Activated CD4-positive, alpha-beta memory T cell treated with anti-CD3 and anti-CD28 coated beads, Interleukin-2, amount 10 ng/mL, durations not matched to agents 7 days and 5 days (primary cell): ENCODE results near the gene FXN. TPM values are rescaled to one million over a fixed set of nuclear protein-coding genes. Genes with fewer than 3 reads are reported as not detected.
"Not testable (repeated sequence)": the region's sequence is repeated elsewhere in the genome, so short reads cannot be mapped to it uniquely, and the experiment has no call there.

Experiments
- CTCF ChIA-PET: fragments of 350-600 bp; sonication (Branson Sonifier 250); formaldehyde crosslinking; loops from one replicate; lab custom pipeline; 2021; ENCODE audit warnings: antibody characterized with exemption, inconsistent platforms; lab: Charles Lee
- POLR2A ChIA-PET: fragments of 350-600 bp; sonication (Branson Sonifier 250); formaldehyde crosslinking; loops from one replicate; lab custom pipeline; 2021; ENCODE audit warnings: antibody characterized with exemption; lab: Charles Lee
- DNase-seq: peaks from one replicate; pipeline ENCODE4 v3.0.0-alpha.2; 2020
- H3K27ac Mint-ChIP-seq: one replicate; pipeline ENCODE4 v1.8.0; 2021; ENCODE audit warnings: mild to moderate bottlenecking, mixed read lengths
- H3K27me3 Mint-ChIP-seq: one replicate; pipeline ENCODE4 v1.8.0; 2021; ENCODE audit warnings: mixed read lengths
- H3K36me3 Mint-ChIP-seq: one replicate; pipeline ENCODE4 v1.8.0; 2021; ENCODE audit warnings: low read depth, mixed read lengths
- H3K4me1 Mint-ChIP-seq: one replicate; pipeline ENCODE4 v1.8.0; 2021; ENCODE audit warnings: mixed read lengths
- H3K4me3 Mint-ChIP-seq: one replicate; pipeline ENCODE4 v1.8.0; 2021; ENCODE audit warnings: mild to moderate bottlenecking, mixed read lengths
- H3K9me3 Mint-ChIP-seq: one replicate; pipeline ENCODE4 v1.8.0; 2021; ENCODE audit warnings: mixed read lengths
- total RNA-seq, 2 experiments: library from RNA; stranded (reverse); gene quantifications; one replicate each; pipeline ENCODE4 v1.2.3, GENCODE V29; 2021

The FXN gene
- total RNA-seq, 2 experiments from 2014 or later: 21.8 to 22.5 TPM

DNA sequence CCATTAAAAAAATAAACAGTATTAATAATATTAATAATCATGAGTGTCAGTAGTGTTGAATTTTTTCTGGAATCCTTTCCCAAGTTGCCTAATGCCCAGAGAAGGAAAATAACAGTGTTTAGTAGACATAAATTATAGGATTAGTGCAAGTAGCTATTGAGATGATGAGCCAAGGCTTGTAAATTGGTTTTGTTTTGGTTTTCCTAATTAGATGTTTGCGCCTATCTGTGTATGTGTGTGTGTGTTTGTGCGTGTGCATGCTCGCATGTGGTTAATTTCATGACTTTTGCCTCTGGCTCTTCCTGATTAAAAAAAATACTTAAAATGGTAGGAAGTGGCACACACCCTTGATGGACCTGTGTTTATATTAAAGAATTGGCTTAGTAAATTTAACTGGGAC lies 55.4 kb downstream of the FXN start:
- DNase-seq: no peak
- no peaks in the 10 kb centered on the region for H3K27me3 Mint-ChIP-seq
- H3K4me3 Mint-ChIP-seq: no peak overlapping the region
- H3K4me1 Mint-ChIP-seq: no peaks in the 10 kb centered on the region
- no peak overlapping the region for H3K27ac Mint-ChIP-seq
- ChIA-PET POLR2A (no interaction called here), CTCF (no interaction called here)
- H3K9me3 Mint-ChIP-seq: no peaks in the 10 kb centered on the region
- no peaks in the 10 kb centered on the region for H3K36me3 Mint-ChIP-seq

DNA sequence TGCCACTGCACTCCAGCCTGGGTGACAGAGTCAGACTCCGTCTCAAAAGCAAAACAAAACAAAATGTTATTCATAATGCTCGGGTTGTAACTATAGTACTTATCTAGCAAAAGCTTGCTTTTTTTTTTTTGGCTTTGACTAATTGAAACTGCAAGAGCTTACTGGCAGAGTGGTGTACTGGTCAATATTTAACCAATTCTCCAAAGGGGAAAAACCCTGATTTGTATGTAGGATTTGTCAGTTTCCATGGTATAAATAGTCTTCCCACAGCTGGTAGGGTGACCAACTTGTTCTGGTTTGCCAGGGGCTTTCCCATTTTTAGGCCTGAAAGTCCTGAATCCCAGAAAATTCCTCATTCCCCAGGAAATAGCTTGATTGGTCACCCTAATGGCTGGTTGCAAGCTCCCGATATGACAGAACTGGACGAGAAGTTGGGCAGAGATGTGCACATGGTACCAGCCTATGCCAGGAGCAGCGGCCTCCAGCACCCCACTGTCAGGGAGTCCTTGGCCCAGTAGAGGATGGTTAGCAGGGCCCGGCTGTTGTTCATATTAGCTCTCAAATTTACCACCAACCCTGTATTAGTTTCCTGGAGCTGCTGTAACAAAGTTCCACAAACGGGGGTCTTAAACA lies 58.0 kb downstream of the FXN start:
- no peaks in the 10 kb centered on the region for H3K4me1 Mint-ChIP-seq
- H3K27ac Mint-ChIP-seq: no peak overlapping the region
- CTCF ChIA-PET: interaction anchor here (0.7 to 2.7 kb wide), 4 partner anchors 9 to 100 kb away, joined by 3 to 9 read pairs (median 4); partner anchors contain the start of gene FXN
- DNase-seq: no peak
- no peak overlapping the region for H3K4me3 Mint-ChIP-seq
- no peaks in the 10 kb centered on the region for H3K27me3 Mint-ChIP-seq
- POLR2A ChIA-PET: no interaction called here
- no peaks in the 10 kb centered on the region for H3K36me3 Mint-ChIP-seq
- no peaks in the 10 kb centered on the region for H3K9me3 Mint-ChIP-seq

DNA sequence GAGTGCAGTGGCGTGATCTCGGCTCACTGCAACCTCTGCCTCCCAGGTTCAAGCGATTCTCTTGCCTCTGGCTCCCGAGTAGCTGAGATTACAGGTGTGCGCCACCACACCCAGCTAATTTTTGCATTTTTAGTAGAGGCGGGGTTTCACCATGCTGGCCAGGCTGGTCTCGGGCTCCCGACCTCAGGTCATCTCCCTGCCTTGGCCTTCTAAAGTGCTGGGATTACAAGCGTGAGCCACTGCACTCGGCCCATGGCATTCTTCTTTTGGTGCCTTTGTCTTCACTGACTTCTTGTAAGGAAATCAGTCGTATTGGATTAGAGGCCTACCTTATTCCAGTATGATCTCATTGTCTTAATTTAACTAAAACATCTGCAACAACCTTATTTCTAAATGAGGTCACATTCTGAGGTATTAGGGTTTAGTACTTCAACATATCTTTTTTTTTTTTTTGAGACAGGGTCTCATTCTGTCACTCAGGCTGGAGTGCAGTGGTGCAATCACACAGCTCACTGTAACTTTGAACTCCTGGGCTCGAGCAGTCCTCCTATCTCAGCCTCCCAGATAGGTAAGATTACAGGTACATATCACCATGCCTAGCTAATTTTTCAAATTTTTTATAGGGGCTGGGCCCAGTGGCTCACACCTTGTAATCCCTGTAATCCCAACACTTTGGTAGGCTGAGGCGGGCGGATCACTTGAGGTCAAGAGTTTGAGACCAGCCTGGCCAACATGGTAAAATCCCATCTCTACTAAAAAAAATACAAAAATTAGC lies 59.0 kb downstream of the FXN start:
- H3K4me1 Mint-ChIP-seq, H3K4me3 Mint-ChIP-seq, POLR2A ChIA-PET, H3K9me3 Mint-ChIP-seq, H3K27me3 Mint-ChIP-seq, DNase-seq, H3K27ac Mint-ChIP-seq, H3K36me3 Mint-ChIP-seq: not testable (repeated sequence)
- CTCF ChIA-PET: interaction anchor here (2.7 kb wide), 1 partner anchor 99 kb away, joined by 9 read pairs; no protein-coding TSS in a partner anchor

DNA sequence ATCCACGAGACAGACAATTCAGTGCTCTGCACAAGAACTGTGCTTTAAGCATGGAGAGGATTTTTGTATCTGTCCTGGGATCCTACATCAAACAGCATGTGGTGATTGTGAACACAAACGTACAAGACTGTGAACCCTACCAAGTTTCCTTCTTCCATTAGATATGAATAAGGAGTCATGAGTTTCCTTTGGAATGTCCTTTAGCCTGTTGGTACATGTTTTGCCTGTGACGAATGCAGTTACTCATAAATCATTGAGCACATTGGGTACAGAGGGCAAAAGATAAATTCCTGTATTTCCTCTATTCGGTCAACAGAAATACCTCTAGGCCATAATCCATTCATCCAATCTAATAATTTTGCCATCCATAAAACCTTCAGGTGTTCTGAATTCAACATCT lies 61.5 kb downstream of the FXN start:
- Mint-ChIP-seq H3K4me3 (no peak overlapping the region), H3K4me1 (no peaks in the 10 kb centered on the region), H3K36me3 (no peaks in the 10 kb centered on the region), H3K27me3 (no peaks in the 10 kb centered on the region), H3K9me3 (no peaks in the 10 kb centered on the region), H3K27ac (no peak overlapping the region)
- ChIA-PET POLR2A (no interaction called here), CTCF (no interaction called here)
- DNase-seq: no peak

DNA sequence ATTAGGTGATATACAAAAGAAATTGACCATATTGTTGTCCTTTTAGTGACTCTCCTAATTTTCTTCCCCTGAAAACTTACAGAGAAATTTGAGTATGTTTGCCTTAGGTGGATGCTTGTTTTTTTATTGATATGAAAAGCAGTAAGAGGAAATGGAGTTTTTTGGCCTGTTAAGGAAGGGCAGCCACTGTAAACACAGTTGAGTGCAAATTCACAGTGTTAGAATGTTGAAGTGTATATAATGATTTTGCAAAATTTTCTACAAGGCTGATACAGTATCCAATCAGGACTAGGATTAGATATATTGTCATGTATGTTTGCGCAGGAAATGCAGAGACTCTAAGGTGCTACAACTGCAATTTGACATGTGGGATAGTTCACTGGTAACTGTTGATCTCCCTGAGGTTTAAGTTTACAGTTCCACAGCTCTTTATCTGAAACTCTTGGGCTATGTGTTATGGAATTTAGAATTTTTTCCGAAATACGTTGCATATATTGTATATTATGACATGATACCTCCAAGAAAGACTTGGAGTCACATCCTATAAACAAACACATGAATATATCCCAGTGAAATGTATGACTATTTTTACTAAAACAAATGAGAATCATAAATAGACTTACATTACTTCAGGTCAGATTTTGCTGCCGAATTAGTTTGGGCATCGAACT lies 62.5 kb downstream of the FXN start:
- CTCF ChIA-PET: no interaction called here
- H3K36me3 Mint-ChIP-seq: no peaks in the 10 kb centered on the region
- POLR2A ChIA-PET: no interaction called here

DNA sequence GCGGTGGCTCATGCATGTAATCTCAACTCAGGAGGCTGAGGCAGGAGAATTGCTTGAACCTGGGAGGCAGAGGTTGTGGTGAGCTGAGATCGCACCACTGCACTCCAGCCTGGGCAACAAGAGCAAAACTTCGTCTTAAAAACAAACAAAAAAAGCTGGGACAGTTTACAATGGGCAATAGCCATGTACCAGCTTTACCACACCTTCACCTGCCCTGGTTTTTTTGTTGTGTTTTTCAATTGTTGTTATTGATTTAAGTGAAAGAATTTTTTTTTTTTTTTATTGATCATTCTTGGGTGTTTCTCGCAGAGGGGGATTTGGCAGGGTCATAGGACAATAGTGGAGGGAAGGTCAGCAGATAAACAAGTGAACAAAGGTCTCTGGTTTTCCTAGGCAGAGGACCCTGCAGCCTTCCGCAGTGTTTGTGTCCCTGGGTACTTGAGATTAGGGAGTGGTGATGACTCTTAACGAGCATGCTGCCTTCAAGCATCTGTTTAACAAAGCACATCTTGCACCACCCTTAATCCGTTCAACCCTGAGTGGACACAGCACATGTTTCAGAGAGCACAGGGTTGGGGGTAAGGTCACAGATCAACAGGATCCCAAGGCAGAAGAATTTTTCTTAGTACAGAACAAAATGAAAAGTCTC lies 67.9 kb downstream of the FXN start:
- H3K4me3 Mint-ChIP-seq, CTCF ChIA-PET, H3K27me3 Mint-ChIP-seq, H3K36me3 Mint-ChIP-seq, H3K4me1 Mint-ChIP-seq, POLR2A ChIA-PET, H3K27ac Mint-ChIP-seq, DNase-seq, H3K9me3 Mint-ChIP-seq: not testable (repeated sequence)

More for the DNA sequence above, 62.5 kb downstream of the FXN start:
- H3K4me3 Mint-ChIP-seq: no peak overlapping the region
- H3K27ac Mint-ChIP-seq: no peak overlapping the region
- H3K4me1 Mint-ChIP-seq: no peaks in the 10 kb centered on the region
- H3K27me3 Mint-ChIP-seq: no peaks in the 10 kb centered on the region
- no peak for DNase-seq
- H3K9me3 Mint-ChIP-seq: no peaks in the 10 kb centered on the region

DNA sequence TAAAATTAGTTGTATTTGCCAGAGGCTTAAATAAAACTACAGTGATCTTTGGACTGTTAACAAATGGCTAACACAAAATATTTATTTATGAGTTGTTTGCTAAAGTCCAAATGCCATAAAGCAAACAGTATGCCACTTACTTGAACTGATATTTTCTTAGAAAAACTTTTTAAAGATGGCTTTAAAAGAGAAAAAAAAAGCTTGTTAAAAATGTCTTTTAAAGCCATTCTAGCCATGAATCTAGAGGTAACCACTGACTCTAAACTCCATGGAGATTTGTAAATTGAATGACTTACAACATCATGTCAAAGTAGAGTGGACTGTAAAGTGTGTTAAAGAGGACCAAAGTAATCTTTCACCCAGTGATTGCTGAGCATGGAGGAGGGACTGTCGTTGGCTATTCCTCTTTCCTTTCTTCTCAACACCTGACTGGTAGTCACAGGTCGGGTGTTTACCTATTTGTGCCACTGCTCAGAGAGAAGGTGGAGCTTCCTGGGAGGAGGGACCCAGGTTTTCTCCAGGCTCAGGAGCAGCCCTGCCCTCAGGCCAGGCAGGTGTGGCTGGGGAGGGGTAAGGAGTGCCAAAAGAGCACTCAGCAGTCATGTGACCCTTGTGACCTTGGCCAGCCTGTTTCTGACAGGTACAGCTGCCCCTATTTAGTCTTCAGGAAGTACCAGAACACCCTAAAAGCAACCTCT lies 69.4 kb downstream of the FXN start:
- no peaks in the 10 kb centered on the region for H3K4me1 Mint-ChIP-seq
- no peaks in the 10 kb centered on the region for H3K36me3 Mint-ChIP-seq
- CTCF ChIA-PET: no interaction called here
- H3K27ac Mint-ChIP-seq: no peak overlapping the region
- H3K9me3 Mint-ChIP-seq: no peaks in the 10 kb centered on the region
- H3K4me3 Mint-ChIP-seq: no peak overlapping the region
- no peaks in the 10 kb centered on the region for H3K27me3 Mint-ChIP-seq
- DNase-seq: no peak
- POLR2A ChIA-PET: no interaction called here

DNA sequence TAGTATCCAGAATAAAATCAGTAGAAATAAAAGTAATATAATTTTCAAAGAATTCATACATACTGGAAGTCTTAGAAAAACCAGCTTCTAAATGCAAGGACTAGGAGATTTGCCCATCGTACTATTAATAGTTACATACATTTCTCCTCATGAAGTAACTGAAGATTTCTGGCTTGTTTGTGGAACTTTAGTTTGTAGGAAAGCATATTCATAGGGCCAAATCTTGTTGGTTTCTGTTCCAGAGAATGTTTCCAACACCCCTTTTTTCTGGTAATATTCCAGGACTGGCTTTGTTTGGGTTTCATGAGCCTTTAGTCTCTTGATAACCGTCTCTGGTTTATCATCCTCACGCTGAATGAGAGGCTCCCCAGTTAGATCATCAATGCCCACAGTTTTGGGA lies 72.2 kb downstream of the FXN start:
- ChIA-PET POLR2A (no interaction called here), CTCF (no interaction called here)
- Mint-ChIP-seq H3K27me3 (no peaks in the 10 kb centered on the region), H3K27ac (no peak overlapping the region), H3K36me3 (no peaks in the 10 kb centered on the region), H3K9me3 (no peaks in the 10 kb centered on the region), H3K4me3 (no peak overlapping the region), H3K4me1 (no peaks in the 10 kb centered on the region)
- DNase-seq: no peak

DNA sequence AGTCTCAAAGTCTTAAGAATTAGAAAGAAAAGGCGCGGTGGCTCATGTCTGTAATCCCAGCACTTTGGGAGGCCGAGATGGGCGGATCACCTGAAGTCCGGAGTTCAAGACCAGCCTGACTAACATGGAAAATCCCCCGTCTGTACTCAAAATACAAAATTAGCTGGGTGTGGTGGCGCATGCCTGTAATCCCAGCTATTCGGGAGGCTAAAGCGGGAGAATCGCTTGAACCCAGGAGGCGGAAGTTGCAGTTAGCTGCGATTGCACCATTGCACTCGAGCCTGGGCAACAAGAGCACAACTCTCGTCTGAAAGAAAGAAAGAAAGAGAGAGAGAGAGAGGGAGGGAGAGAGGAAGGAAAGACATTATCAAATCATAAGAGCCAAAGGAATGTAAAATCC lies 73.2 kb downstream of the FXN start:
- H3K27me3 Mint-ChIP-seq, H3K36me3 Mint-ChIP-seq, H3K9me3 Mint-ChIP-seq, CTCF ChIA-PET, H3K27ac Mint-ChIP-seq, H3K4me3 Mint-ChIP-seq, H3K4me1 Mint-ChIP-seq, POLR2A ChIA-PET, DNase-seq: not testable (repeated sequence)

DNA sequence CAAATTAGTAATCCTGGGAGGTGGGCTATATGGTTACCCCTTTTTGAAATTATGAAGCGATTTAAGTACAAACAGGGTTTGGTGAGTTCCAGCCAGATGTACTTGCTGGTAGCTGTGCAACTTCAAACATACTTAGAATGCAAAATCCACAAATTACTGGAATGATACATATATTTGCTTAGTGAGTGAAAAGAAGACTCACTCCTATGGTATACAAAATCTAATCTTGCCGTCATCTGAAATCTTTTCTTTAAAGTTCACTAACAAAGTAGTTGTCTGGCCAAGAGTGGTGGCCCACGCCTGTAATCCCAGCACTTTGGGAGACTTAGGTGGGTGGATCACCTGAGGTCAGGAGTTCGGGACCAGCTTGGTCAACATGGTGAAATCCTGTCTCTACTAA lies 73.6 kb downstream of the FXN start:
- Mint-ChIP-seq H3K27me3 (no peaks in the 10 kb centered on the region), H3K4me1 (no peaks in the 10 kb centered on the region), H3K4me3 (no peak overlapping the region), H3K36me3 (no peaks in the 10 kb centered on the region), H3K27ac (no peak overlapping the region), H3K9me3 (no peaks in the 10 kb centered on the region)
- no peak for DNase-seq
- ChIA-PET POLR2A (no interaction called here), CTCF (no interaction called here)

DNA sequence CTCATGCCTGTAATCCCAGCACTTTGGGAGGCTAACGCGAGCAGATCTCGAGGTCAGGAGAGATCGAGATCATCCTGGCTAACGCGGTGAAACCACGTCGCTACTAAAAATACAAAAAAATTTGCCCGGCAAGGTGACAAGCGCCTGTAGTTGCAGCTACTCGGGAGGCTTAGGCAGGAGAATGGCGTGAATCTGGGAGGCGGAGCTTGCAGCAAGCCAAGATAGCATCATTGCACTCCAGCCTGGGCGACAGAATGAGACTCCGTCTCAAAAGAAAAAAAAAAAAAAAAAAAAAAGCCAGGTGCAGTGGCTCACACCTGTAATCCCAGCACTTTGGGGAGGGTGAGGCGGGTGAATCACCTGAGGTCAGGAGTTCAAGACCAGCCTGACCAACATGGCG lies 77.1 kb downstream of the FXN start:
- H3K27me3 Mint-ChIP-seq, H3K36me3 Mint-ChIP-seq, H3K4me1 Mint-ChIP-seq, H3K9me3 Mint-ChIP-seq, H3K4me3 Mint-ChIP-seq, H3K27ac Mint-ChIP-seq, POLR2A ChIA-PET, DNase-seq: not testable (repeated sequence)
- CTCF ChIA-PET: interaction anchor here (0.6 kb wide), 1 partner anchor 57 kb away, joined by 5 read pairs; no protein-coding TSS in a partner anchor

DNA sequence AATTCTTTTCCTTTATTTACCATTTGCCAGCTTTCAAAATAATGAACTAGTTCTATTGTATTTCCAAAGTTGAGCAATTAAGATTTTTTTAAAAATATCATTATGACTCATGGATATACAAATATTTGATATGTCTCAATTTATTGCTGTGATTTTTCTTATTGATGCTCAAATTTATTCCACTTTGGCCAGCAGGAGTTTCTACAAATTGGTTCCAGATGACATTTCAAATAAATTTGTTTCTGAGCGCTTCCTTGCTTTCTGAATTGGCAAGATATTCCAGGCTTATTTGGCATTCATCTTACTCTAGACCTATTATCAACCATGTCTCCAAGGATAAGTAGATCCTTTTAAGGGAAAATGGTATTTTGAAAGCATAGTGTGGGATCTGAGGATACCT lies 80.1 kb downstream of the FXN start:
- DNase-seq: no peak
- H3K4me3 Mint-ChIP-seq: no peak overlapping the region
- no peaks in the 10 kb centered on the region for H3K27me3 Mint-ChIP-seq
- CTCF ChIA-PET: no interaction called here
- H3K9me3 Mint-ChIP-seq: no peaks in the 10 kb centered on the region
- no peak overlapping the region for H3K27ac Mint-ChIP-seq
- POLR2A ChIA-PET: no interaction called here
- peaks cover 5% of the 10 kb centered on the region for H3K4me1 Mint-ChIP-seq
- no peaks in the 10 kb centered on the region for H3K36me3 Mint-ChIP-seq

DNA sequence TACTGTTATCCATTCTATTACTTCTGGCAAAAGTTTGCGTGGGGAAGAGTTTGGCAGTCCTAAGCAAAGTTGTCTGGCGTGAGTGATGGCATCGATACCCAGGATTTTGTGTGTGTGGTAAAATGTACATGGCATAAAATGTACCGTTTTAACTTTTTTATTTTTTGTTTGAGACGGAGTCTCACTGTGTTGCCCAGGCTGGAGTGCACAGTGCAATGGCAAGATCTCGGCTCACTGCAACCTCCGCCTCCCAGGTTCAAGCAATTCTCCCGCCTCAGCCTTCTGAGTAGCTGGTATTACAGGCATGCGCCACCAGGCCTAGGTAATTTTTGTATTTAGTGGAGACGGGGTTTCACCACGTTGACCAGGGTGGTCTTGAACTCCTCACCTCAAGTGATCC lies 83.1 kb downstream of the FXN start:
- Mint-ChIP-seq H3K4me3 (no peak overlapping the region), H3K36me3 (no peaks in the 10 kb centered on the region), H3K4me1 (peaks cover 19% of the 10 kb centered on the region), H3K27ac (no peak overlapping the region), H3K9me3 (no peaks in the 10 kb centered on the region), H3K27me3 (peaks cover 5% of the 10 kb centered on the region)
- DNase-seq: no peak
- ChIA-PET CTCF (interaction anchor here (0.7 kb wide), 1 partner anchor 118 kb away, joined by 3 read pairs; no protein-coding TSS in a partner anchor), POLR2A (no interaction called here)
